HG03097 (cell line): ENCODE data around the gene CXCL3.

Experiments used
- ATAC-seq: cut with Tn5 transposase; IDR thresholded peaks from one replicate; pipeline ENCODE4 v1.9.1; 2021; ENCODE audit not compliant: unreplicated experiment, low FRiP score

CXCL3 gene

DNA sequence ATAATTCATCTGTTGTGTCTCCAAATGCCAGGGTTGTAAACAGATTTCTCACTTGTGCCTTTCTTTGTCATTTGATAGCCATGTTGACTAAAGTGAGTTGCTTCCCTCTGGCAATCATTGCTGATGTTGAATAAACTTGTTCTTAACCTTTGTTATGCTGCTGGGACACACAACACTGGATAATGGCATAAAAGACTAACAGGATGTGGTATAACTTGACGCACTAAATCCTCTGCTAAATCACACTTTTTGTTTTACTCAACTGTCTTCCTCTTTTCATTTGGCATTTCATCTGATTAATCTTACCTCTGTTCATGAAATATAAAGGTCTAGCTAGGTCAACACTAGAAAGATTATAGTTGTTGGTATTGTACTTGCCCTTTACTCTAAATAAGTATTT lies 22.4 kb downstream of the CXCL3 start:
- ATAC-seq, result no peak

GRCh38 chr4:74015126-74015780 lies 23.2 kb downstream of the CXCL3 start:
- no peak for ATAC-seq

- ATAC-seq, result no peak
These were observed 24.2 kb downstream of the CXCL3 start for GRCh38 chr4:74014332-74014731.

GRCh38 chr4:74013264-74013663 lies 25.2 kb downstream of the CXCL3 start:
- ATAC-seq, result no peak

DNA sequence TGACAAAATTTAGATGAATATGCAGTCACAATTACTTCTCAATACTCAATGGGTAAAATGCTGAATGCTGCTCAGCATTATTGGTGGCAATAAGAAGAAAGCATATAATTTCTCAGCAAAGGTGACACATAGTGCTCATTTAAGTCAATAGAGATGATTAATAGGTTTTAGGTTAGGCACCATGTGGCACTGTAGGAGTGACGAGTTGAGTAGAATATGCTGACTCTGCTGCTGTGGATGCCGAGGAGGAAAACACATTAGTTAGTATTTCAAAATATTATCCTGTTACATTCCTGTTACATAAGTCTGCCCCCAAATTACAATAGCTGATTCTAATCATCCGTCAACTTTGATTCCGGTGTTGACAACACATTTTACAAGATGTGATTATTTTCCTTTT lies 26.4 kb downstream of the CXCL3 start:
- ATAC-seq, result no peak

DNA sequence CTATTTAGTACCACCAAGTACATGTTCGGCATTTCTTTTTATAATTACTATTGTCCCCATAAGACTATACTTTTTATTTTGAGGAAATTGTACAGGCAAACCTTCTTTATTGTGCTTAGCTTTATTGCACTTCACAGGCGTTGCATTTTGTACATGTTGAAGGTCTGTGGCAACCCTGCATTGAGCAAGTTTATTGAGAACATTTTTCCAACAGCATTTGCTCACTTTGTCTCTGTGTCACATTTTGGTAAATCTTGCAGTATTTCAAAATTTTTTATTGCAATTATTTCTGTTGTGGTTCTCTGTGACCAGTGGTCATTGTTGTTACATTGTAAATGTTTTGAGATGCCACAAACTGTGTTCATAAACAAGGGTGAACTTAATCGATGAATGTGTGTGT lies 29.2 kb downstream of the CXCL3 start:
- ATAC-seq, result no peak

- no peak for ATAC-seq
These were observed 32.4 kb downstream of the CXCL3 start for GRCh38 chr4:74006009-74006476.

DNA sequence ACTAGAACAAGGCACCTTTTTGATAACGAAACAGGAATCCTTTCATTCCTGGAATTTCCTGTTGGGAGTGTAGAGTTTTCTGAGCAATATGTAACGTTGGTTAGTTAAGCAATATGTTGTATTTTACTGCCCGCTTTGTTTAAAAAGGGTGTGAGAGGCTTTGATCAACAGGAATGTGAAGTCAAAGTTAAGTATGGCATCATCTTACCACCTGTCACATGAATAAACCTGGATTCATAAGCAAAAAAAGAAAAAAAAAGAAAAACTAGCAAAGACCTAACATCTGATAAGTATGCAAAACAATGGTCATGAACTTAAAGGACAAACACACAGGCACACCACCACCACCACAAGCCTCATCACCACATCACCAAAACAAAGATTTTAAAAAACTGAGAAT lies 33.0 kb downstream of the CXCL3 start:
- ATAC-seq, result no peak

GRCh38 chr4:74004668-74005067 lies 33.8 kb downstream of the CXCL3 start:
- ATAC-seq, result no peak

- no peak for ATAC-seq
These were observed 38.2 kb downstream of the CXCL3 start for GRCh38 chr4:74000301-74000700.

GRCh38 chr4:73998040-73999011 lies 40.2 kb downstream of the CXCL3 start, which contains the start of gene CXCL5:
CXCL5 (minus strand) TSS chr4:73998677; CDS start chr4:73998581, 96 bp downstream.
- ATAC-seq, result no peak

DNA sequence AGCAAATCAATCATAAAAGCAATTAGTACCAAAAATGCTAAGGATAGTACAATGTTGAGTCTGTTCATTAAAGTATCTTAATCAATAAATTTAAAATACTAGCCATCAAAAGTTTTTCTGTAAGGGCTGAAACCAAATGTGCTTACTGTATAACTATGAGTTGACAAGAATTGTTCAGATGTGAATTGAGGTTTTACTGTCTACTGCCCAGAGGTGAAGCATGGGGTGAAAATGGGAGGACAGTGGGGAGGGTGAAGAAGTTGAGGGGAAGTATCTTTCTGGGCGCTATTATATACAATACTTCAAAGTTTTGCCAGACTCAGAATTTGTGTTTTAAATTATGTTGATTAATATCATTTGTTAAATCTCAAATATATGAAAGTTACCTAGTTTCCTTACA lies 46.4 kb downstream of the CXCL3 start:
- ATAC-seq, result no peak

DNA sequence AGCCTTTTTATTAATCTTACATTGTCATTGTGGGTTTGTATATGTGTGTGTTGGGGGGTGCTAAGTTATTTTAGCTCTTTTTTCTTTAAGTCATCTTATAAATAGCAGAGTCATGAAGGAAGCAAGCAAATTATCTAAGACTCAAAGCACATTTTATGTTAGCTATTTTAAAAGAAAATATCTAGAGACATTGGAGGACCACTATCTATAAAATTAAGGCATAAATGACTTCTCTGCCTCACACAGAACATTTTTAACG lies 46.8 kb downstream of the CXCL3 start:
- ATAC-seq, result no peak

DNA sequence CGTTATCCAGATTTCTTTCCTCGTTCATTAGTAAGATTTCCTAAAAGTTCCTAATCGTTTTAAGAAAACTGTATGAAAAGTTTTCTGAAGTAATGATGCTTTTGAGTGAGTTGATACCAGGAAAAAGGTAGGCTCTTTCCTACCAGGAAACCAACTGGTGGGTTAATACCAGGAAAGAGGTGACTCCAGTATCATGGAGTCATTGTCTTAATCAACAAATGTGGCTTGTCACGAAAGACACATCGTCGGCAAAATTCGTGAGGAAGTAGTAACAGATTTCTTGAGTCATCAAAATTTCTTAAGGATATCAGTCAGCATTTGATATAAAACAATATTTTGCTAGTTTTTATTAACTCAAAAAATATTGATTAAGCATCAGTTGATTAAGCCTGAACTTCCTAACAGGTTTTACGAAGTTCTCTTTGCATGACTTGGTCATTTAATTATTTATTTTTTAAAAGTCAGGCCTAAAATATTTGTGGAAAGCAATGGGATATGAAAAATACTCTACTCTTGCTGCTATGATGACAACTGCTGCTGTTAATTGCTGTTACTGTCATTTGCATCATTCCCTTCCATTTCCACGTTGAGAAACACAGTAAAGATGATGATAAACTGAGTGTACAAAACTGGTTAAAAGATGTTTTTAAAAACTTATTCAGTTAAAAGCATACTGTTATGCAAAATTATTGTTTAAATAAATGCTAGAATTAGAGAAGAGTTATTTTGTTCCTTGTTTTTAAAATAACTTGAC lies 47.3 kb downstream of the CXCL3 start:
- no peak for ATAC-seq

- no peak for ATAC-seq
These were observed 48.6 kb downstream of the CXCL3 start for GRCh38 chr4:73989928-73990327.

GRCh38 chr4:73989031-73989430 lies 49.5 kb downstream of the CXCL3 start:
- ATAC-seq, result no peak

GRCh38 chr4:73988061-73988460 lies 50.4 kb downstream of the CXCL3 start, which contains the start of gene PPBP:
PPBP (minus strand) TSS chr4:73988190; CDS start chr4:73988103, 87 bp downstream.
- ATAC-seq, result no peak
